RCC 7860 (cell line): Measurements from ENCODE around the gene MITF.

Experiments
- DNase-seq: peaks from one replicate; pipeline ENCODE4 v3.0.0-alpha.2; 2015; ENCODE audit warnings: low spot score
- FAIRE-seq: peaks from 2 replicates; lab custom pipeline; 2012; peaks lifted over from hg19 to GRCh38; lab: Jason Lieb, UNC

The MITF gene

GRCh38 chr3:69868841-69869420 lies 129.7 kb downstream of the MITF start:
- no peak for DNase-seq
- no peak for FAIRE-seq

GRCh38 chr3:69869643-69870042 lies 130.4 kb downstream of the MITF start:
- FAIRE-seq (no peak), DNase-seq (no peak)

GRCh38 chr3:69871251-69871650 lies 132.0 kb downstream of the MITF start:
- FAIRE-seq (no peak), DNase-seq (no peak)

GRCh38 chr3:69871868-69872267 lies 132.6 kb downstream of the MITF start:
- DNase-seq = no peak
- no peak for FAIRE-seq

- DNase-seq (no peak), FAIRE-seq (no peak)
Measured at GRCh38 chr3:69872783-69873378, 133.6 kb downstream of the MITF start.

GRCh38 chr3:69876073-69876472 lies 136.8 kb downstream of the MITF start:
- DNase-seq = no peak
- no peak for FAIRE-seq

GRCh38 chr3:69878254-69878653 lies 139.0 kb downstream of the MITF start:
- no peak for DNase-seq
- no peak for FAIRE-seq

GRCh38 chr3:69879051-69879450 lies 139.8 kb downstream of the MITF start:
- no peak for FAIRE-seq

GRCh38 chr3:69880069-69880640 lies 140.9 kb downstream of the MITF start:
- FAIRE-seq = peak; percentile 78
- no peak for DNase-seq

More at GRCh38 chr3:69879051-69879450, 139.8 kb downstream of the MITF start:
- no peak for DNase-seq

- DNase-seq (no peak), FAIRE-seq (no peak)
Measured at GRCh38 chr3:69881051-69881450, 141.8 kb downstream of the MITF start.

- FAIRE-seq = peak; percentile 44
Measured at GRCh38 chr3:69881756-69882428, 142.6 kb downstream of the MITF start.

GRCh38 chr3:69882560-69882959 lies 143.3 kb downstream of the MITF start:
- DNase-seq (peak; percentile 43), FAIRE-seq (peak; percentile 79)

More at GRCh38 chr3:69881756-69882428, 142.6 kb downstream of the MITF start:
- no peak for DNase-seq

- DNase-seq = no peak
- no peak for FAIRE-seq
Measured at GRCh38 chr3:69888040-69888942, 149.0 kb downstream of the MITF start.

GRCh38 chr3:69888943-69889315 lies 149.7 kb downstream of the MITF start:
- no peak for DNase-seq
- FAIRE-seq = no peak

GRCh38 chr3:69890084-69890483 lies 150.8 kb downstream of the MITF start:
- DNase-seq (peak; percentile 71), FAIRE-seq (peak; percentile 78)

- FAIRE-seq = peak; percentile 45
- DNase-seq = no peak
Measured at GRCh38 chr3:69890691-69891090, 151.4 kb downstream of the MITF start.

GRCh38 chr3:69892706-69893105 lies 153.4 kb downstream of the MITF start:
- FAIRE-seq (no peak), DNase-seq (no peak)

GRCh38 chr3:69893274-69893673 lies 154.0 kb downstream of the MITF start:
- DNase-seq = no peak
- FAIRE-seq = no peak

GRCh38 chr3:69896095-69896494 lies 156.8 kb downstream of the MITF start:
- no peak for FAIRE-seq
- no peak for DNase-seq

- DNase-seq (no peak), FAIRE-seq (no peak)
Measured at GRCh38 chr3:69900331-69900730, 161.1 kb downstream of the MITF start.

GRCh38 chr3:69901802-69902201 lies 162.5 kb downstream of the MITF start:
- DNase-seq (no peak), FAIRE-seq (no peak)
